Dendritic cell treated with granulocyte-macrophage colony-stimulating factor and Interleukin-4, amounts not matched to agents 40 ng/mL and 50 ng/mL, for 4 days (primary cell): ENCODE data around the gene MBTD1.
"Not testable (repeated sequence)": the region's sequence is repeated elsewhere in the genome, so short reads cannot be mapped to it uniquely, and the experiment has no call there.

ENCODE experiments used
- H3K27ac Mint-ChIP-seq: one replicate; pipeline ENCODE4 v1.8.0; 2022; ENCODE audit warnings: mild to moderate bottlenecking, mixed read lengths
- H3K27me3 Mint-ChIP-seq: one replicate; pipeline ENCODE4 v1.8.0; 2022; ENCODE audit warnings: mild to moderate bottlenecking, mixed read lengths
- H3K36me3 Mint-ChIP-seq: one replicate; pipeline ENCODE4 v1.8.0; 2022; ENCODE audit warnings: low read depth, mixed read lengths
- H3K4me1 Mint-ChIP-seq: one replicate; pipeline ENCODE4 v1.8.0; 2022; ENCODE audit warnings: low read depth, mixed read lengths
- H3K4me3 Mint-ChIP-seq: one replicate; pipeline ENCODE4 v1.8.0; 2022; ENCODE audit warnings: mild to moderate bottlenecking, moderate library complexity, mixed read lengths
- H3K9me3 Mint-ChIP-seq: one replicate; pipeline ENCODE4 v1.8.0; 2022; ENCODE audit warnings: mixed read lengths
- intact Hi-C: fragments of 100-400 bp; cut with micrococcal nuclease; formaldehyde crosslinking; loops from one replicate; pipeline ENCODE4 v1.15.0; 2022

MBTD1 gene

DNA sequence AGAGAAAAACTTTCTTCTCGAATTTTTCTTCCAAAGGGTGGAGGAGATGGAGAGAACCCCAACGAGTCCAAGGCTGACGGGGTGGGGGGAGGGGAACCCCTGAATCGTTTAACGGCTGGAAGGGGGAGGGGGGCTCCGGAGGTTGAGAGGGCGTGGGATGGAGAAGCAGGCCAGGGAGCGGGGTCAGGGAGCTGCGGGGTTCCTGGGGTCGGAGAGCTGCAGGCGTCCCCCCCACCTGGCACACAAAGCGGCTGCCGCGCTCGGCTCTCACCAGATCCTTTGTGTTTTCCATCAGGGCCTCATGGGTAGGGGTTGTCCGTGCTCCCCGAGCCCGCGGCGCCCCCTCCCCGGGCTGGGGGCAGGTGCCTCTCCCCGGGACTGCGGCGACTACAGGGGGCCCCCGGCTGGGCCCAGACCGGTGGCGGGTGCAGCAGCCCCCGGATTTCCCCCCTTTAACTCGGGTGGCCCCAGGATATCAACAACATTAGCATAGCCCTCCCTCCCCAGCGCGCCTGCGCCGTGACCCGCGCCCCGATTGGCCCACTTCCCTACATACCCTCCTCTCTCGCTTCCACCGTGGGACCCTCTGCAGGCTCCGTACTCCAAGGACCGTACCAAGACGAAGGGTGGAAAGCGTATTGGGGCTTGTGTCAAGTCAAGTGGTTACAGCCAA lies at the start of gene MBTD1:
MBTD1 (minus strand) TSS at position 486 of the 673 bp plus-strand sequence. CDS start 34,888 bp downstream, outside the sequence.
- no peaks in the 10 kb centered on the region for H3K9me3 Mint-ChIP-seq
- peak within 1 kb of the TSS; percentile 89 for H3K4me3 Mint-ChIP-seq
- H3K27ac Mint-ChIP-seq: peak within 1 kb of the TSS; percentile 97
- H3K27me3 Mint-ChIP-seq: no peaks in the 10 kb centered on the region
- intact Hi-C loops: loop anchor here (1.0 kb wide), 1 partner anchor 93 kb away; the partner anchor contains the start of gene NME2
- peaks cover 71% of the 10 kb centered on the region for H3K36me3 Mint-ChIP-seq
- peaks cover 49% of the 10 kb centered on the region for H3K4me1 Mint-ChIP-seq

GRCh38 chr17:51305182-51305581 lies 45.3 kb upstream of the MBTD1 start:
- H3K36me3 Mint-ChIP-seq: peaks cover under 1% of the 10 kb centered on the region

DNA sequence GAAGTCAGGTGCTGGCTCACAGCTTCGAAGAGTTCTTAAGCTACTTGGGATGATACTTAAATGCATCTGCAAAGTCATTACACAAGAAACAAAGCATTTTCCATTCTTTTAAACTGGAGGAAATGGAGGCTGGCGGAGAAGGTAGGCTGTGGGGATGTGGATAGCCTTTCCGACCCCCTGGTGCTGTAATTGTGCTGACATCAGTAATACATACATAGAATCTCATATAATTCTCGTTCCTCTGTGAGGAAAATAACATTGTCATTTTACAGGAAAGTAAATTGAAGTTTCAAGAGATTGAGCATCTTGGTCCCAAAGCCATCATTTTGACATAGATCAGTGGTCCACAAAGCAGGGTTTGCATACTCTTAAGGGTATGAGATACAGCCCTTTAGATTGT lies 40.0 kb upstream of the MBTD1 start:
- Mint-ChIP-seq H3K27ac (no peak overlapping the region), H3K4me3 (no peak overlapping the region), H3K27me3 (no peaks in the 10 kb centered on the region), H3K36me3 (peaks cover 47% of the 10 kb centered on the region), H3K9me3 (no peaks in the 10 kb centered on the region), H3K4me1 (peaks cover 5% of the 10 kb centered on the region)
- intact Hi-C loops: no loop called here

More at GRCh38 chr17:51305182-51305581, 45.3 kb upstream of the MBTD1 start:
- intact Hi-C loops: no loop called here
- Mint-ChIP-seq H3K4me1 (no peaks in the 10 kb centered on the region), H3K27ac (no peak overlapping the region), H3K9me3 (peaks cover 25% of the 10 kb centered on the region), H3K4me3 (no peak overlapping the region), H3K27me3 (peaks cover 9% of the 10 kb centered on the region)

DNA sequence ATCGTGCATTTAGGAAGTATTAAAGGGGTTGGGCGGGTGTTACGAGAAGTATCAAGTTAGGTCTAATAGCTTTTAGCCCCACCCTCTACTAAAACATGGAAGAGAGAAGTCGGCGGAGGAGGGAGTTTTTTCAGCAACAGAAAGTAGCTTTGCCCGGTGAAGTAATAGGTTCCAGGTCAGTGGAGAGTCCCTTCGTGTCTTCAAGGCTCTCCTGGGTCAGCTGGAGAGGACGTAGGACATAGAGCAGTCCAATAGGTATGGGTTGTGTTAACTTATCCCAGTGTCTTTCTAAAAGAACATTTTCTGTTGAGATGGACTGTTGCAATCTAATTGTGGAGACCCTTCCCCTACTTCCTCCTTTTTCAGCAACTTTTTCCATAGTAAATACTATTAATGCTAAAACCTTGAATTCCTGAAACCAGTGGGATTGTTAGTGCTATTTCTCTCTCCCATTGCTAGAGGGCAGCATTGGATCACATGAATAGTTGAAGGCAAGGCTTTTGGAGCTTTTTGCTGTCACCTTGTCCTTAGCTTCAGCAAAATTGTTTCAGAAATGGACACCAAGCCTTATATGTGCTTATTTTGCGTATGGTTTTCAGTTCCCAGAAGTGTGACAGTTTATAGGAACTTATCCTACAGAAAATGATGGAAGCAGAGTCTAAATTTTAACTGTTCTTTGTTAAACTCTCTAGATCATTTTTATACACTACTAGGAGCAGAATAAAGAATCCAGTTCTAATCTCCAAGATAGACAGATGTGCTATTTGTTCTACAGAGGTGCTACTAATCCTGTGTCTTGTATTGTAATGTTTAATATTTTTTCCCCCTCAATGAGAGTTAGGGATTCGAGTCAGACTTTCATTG lies 38.9 kb upstream of the MBTD1 start:
- Mint-ChIP-seq H3K36me3 (peaks cover 58% of the 10 kb centered on the region), H3K9me3 (no peaks in the 10 kb centered on the region), H3K4me3 (no peak overlapping the region), H3K27ac (no peak overlapping the region), H3K27me3 (no peaks in the 10 kb centered on the region), H3K4me1 (peaks cover 5% of the 10 kb centered on the region)
- intact Hi-C loops: loop anchor here (1.0 kb wide), 1 partner anchor 238 kb away; no protein-coding TSS in a partner anchor

- H3K9me3 Mint-ChIP-seq, H3K4me1 Mint-ChIP-seq, H3K4me3 Mint-ChIP-seq, H3K27me3 Mint-ChIP-seq, intact Hi-C loops, H3K27ac Mint-ChIP-seq: not testable (repeated sequence)
- peaks cover 90% of the 10 kb centered on the region for H3K36me3 Mint-ChIP-seq
These were observed 34.5 kb upstream of the MBTD1 start for GRCh38 chr17:51294338-51294737.

DNA sequence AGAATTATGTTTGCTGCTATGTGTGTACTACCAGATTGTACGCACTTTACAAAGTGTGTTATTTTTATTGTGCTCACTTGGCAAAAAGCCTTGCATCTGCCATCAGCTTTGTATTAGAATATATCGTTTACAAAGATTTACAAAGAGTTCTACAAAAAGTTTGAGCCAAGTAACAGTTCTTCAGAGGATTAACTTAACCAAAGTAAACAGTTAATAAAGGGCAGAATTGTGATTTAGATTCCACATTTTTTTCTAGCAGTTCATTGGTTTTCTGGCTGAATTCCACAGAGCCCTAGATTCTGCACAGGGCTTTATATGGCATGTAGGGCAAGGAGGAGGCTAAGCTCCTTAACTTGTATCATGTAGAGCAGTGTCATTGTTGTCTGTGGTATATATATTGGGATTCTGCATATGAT lies 29.9 kb upstream of the MBTD1 start:
- H3K9me3 Mint-ChIP-seq: no peaks in the 10 kb centered on the region
- no peaks in the 10 kb centered on the region for H3K4me1 Mint-ChIP-seq
- H3K27ac Mint-ChIP-seq: no peak overlapping the region
- H3K27me3 Mint-ChIP-seq: no peaks in the 10 kb centered on the region
- intact Hi-C loops: no loop called here
- H3K36me3 Mint-ChIP-seq: peaks cover 94% of the 10 kb centered on the region
- no peak overlapping the region for H3K4me3 Mint-ChIP-seq

DNA sequence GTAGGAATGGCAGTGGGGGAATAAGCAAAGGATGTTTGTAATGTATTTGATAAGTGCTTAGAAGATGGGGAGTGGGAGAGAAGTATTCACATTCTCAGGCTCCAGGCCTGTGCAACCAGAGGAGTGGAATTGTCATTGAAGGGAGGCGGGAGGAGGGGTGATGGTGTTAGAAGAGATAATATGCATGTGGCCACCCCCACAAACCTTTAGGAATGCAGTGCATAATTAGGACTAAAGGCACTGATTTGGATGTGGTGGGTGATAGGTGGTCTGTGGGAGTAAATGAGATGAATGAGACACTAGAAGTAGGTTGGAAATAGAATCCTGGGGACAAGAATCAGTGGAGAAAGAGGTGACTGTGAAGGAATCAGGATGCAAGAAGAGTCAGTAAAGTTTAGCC lies 27.6 kb upstream of the MBTD1 start:
- Mint-ChIP-seq H3K4me3 (no peak overlapping the region), H3K36me3 (peaks cover 94% of the 10 kb centered on the region), H3K9me3 (no peaks in the 10 kb centered on the region), H3K4me1 (peaks cover 6% of the 10 kb centered on the region), H3K27me3 (no peaks in the 10 kb centered on the region), H3K27ac (no peak overlapping the region)
- intact Hi-C loops: no loop called here

DNA sequence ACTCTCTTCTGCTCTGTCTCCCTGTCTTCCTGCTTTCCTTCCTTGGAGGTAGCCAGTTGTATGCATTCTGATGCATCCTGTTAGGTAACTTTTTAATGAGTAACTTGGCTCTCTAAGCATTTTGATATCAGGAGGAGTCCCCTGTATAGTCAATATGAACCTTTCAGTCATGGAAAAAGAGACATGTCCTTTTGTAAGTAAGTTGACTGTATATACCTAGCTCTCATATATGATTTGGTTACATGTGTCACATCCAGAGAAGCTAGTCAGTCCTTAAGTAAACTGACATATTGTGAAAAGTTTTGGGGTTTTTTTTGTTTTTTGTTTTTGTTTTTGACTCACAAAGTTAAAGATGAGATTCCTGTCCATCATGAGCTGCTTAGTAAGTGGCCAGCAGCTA lies 19.3 kb upstream of the MBTD1 start:
- intact Hi-C loops: no loop called here
- H3K4me3 Mint-ChIP-seq: no peak overlapping the region
- no peaks in the 10 kb centered on the region for H3K9me3 Mint-ChIP-seq
- H3K36me3 Mint-ChIP-seq: peaks cover 98% of the 10 kb centered on the region
- no peaks in the 10 kb centered on the region for H3K27me3 Mint-ChIP-seq
- H3K27ac Mint-ChIP-seq: no peak overlapping the region
- peaks cover 20% of the 10 kb centered on the region for H3K4me1 Mint-ChIP-seq

DNA sequence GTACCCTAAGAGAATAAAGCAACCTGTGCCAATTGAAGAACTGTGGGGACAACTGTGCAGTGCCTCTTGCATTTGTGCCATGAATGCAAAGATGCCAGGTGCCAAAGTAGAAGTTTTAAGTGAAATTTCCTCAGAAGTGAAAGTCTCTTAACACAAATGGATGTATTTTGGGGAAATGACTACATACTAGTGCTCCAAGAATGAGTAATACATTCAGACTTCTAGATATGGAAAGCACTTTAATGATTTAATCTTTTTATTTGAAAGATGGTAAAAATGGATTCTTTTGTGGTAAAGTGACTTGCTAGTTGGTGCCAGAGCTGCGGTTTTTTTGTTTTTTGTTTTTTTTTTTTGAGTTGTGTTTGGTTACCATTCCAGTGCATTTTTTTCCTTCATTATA lies 15.5 kb upstream of the MBTD1 start:
- H3K4me1 Mint-ChIP-seq: peaks cover 10% of the 10 kb centered on the region
- H3K9me3 Mint-ChIP-seq: no peaks in the 10 kb centered on the region
- no peak overlapping the region for H3K4me3 Mint-ChIP-seq
- H3K27me3 Mint-ChIP-seq: no peaks in the 10 kb centered on the region
- intact Hi-C loops: no loop called here
- no peak overlapping the region for H3K27ac Mint-ChIP-seq
- peaks cover 98% of the 10 kb centered on the region for H3K36me3 Mint-ChIP-seq

GRCh38 chr17:51272812-51273211 lies 13.0 kb upstream of the MBTD1 start:
- Mint-ChIP-seq H3K4me3 (no peak overlapping the region), H3K9me3 (no peaks in the 10 kb centered on the region), H3K4me1 (peaks cover 16% of the 10 kb centered on the region), H3K36me3 (peaks cover 98% of the 10 kb centered on the region), H3K27me3 (no peaks in the 10 kb centered on the region), H3K27ac (no peak overlapping the region)
- intact Hi-C loops: no loop called here

GRCh38 chr17:51270636-51271035 lies 10.8 kb upstream of the MBTD1 start:
- H3K27ac Mint-ChIP-seq: peak overlapping the region; percentile 60
- no peaks in the 10 kb centered on the region for H3K9me3 Mint-ChIP-seq
- peaks cover 18% of the 10 kb centered on the region for H3K4me1 Mint-ChIP-seq
- intact Hi-C loops: no loop called here
- H3K27me3 Mint-ChIP-seq: no peaks in the 10 kb centered on the region
- peaks cover 97% of the 10 kb centered on the region for H3K36me3 Mint-ChIP-seq
- no peak overlapping the region for H3K4me3 Mint-ChIP-seq

DNA sequence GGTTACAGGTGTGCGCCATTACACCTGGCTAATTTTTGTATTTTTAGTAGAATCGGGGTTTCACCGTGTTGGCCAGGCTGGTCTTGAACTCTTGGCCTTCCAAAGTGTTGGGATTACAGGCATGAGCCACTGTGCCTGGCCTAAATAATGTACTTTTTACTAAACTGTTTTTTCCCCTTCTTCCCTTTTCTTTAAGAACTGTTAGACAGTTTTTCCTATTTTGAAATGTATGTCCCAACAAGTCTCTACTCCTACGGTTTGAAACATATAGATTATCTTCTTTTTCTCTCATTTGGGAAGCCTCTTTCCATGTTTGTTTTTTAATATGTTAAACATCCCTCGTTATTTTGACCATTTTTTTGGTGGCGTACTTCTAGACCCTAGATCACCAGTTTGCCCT lies 10.1 kb upstream of the MBTD1 start:
- no peak overlapping the region for H3K4me3 Mint-ChIP-seq
- intact Hi-C loops: no loop called here
- H3K9me3 Mint-ChIP-seq: no peaks in the 10 kb centered on the region
- peaks cover 20% of the 10 kb centered on the region for H3K4me1 Mint-ChIP-seq
- peak overlapping the region; percentile 60 for H3K27ac Mint-ChIP-seq
- H3K27me3 Mint-ChIP-seq: no peaks in the 10 kb centered on the region
- H3K36me3 Mint-ChIP-seq: peaks cover 99% of the 10 kb centered on the region

GRCh38 chr17:51264466-51264865 lies 4.6 kb upstream of the MBTD1 start:
- H3K27me3 Mint-ChIP-seq, H3K27ac Mint-ChIP-seq, H3K9me3 Mint-ChIP-seq, intact Hi-C loops, H3K4me3 Mint-ChIP-seq: not testable (repeated sequence)
- H3K4me1 Mint-ChIP-seq: peaks cover 33% of the 10 kb centered on the region
- H3K36me3 Mint-ChIP-seq: peaks cover 88% of the 10 kb centered on the region

- peaks cover 80% of the 10 kb centered on the region for H3K36me3 Mint-ChIP-seq
- no peaks in the 10 kb centered on the region for H3K9me3 Mint-ChIP-seq
- intact Hi-C loops: no loop called here
- peak overlapping the region; percentile 73 for H3K4me3 Mint-ChIP-seq
- peak overlapping the region; percentile 97 for H3K27ac Mint-ChIP-seq
- H3K4me1 Mint-ChIP-seq: peaks cover 35% of the 10 kb centered on the region
- no peaks in the 10 kb centered on the region for H3K27me3 Mint-ChIP-seq
These were observed 3.2 kb upstream of the MBTD1 start for GRCh38 chr17:51263006-51263405.
